ENCODE measurements around the gene FEN1.

The FEN1 gene

DNA sequence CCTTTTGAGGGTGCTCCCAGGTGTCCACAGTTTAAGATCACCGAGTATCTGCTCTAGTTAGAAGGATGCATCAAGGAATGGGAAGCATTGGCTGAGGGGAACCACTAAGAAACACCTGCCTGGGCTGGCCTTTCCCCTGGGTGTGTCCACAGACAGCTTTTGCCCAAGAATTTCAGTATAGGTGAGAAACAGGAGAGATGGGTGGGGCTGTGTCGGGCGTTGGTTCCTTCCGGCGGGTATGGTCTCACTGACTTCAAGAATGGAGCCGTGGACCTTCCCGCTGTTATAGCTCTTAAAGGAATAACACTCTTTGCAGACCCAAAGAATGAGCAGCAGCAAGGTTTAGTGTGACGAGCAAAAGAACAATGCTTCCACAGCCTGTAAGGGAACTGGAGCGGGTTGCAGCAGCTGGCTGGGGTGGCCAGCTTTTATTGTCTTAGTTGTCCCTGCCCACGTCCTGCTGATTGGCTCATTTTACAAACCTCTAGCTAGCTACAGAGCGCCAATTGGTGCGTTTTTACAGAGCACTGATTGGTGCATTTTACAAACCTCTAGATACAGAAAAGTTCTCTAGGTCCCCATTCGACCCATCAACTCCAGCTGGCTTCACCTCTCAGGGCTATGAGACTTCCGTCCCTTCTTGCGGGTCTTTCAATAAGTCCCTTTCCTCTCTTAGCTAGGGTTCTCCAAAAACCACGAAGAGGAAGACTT is 21.7 kb downstream of the FEN1 start:
- Histone ChIP-seq H2BK120ac (ENCODE audit: low read depth, low read length) (no peak overlapping the region), H3K79me2 (ENCODE audit: control insufficient read depth, insufficient read depth, low read length) (peaks cover 20% of the 10 kb centered on the region), H3K4me3 (ENCODE audit: low read length) (peak overlapping the region; percentile 56), H3K27ac (ENCODE audit: low read depth, low read length) (peak overlapping the region; percentile 97), H3K27me3 (ENCODE audit: insufficient read depth, low read length, poor library complexity) (no peaks in the 10 kb centered on the region), H3K23ac (ENCODE audit: low read length) (peak overlapping the region; percentile 87), H3K56ac (ENCODE audit: low read length) (peak overlapping the region; percentile 97), H2BK5ac (ENCODE audit: low read length) (peak overlapping the region; percentile 99), H3K18ac (ENCODE audit: low read length) (peak overlapping the region; percentile 91), H3K79me1 (ENCODE audit: low read length) (peaks cover 15% of the 10 kb centered on the region), H4K5ac (ENCODE audit: low read length) (peak overlapping the region; percentile 100), H3K4me1 (ENCODE audit: control insufficient read depth, low read depth, low read length) (peaks cover 5% of the 10 kb centered on the region), H2BK15ac (replicated peaks; ENCODE audit: low read depth) (no peak overlapping the region), H3K4ac (ENCODE audit: low read depth, low read length) (peak overlapping the region; percentile 94), H2AK5ac (ENCODE audit: low read length) (peak overlapping the region; percentile 96), H4K8ac (ENCODE audit: low read depth, low read length) (no peak overlapping the region), H3K4me2 (ENCODE audit: low read length) (peak overlapping the region; percentile 92), H3K36me3 (ENCODE audit: control insufficient read depth, insufficient read depth, low read length) (peaks cover 26% of the 10 kb centered on the region), H3K9ac (ENCODE audit: low read length) (peak overlapping the region; percentile 92)
- WGBS (ENCODE audit: extremely low coverage, insufficient coverage, low lambda C conversion rate): no CpG with 5 or more reads among the region's 16 CpGs
- DNase-seq: peak; percentile 82

DNA sequence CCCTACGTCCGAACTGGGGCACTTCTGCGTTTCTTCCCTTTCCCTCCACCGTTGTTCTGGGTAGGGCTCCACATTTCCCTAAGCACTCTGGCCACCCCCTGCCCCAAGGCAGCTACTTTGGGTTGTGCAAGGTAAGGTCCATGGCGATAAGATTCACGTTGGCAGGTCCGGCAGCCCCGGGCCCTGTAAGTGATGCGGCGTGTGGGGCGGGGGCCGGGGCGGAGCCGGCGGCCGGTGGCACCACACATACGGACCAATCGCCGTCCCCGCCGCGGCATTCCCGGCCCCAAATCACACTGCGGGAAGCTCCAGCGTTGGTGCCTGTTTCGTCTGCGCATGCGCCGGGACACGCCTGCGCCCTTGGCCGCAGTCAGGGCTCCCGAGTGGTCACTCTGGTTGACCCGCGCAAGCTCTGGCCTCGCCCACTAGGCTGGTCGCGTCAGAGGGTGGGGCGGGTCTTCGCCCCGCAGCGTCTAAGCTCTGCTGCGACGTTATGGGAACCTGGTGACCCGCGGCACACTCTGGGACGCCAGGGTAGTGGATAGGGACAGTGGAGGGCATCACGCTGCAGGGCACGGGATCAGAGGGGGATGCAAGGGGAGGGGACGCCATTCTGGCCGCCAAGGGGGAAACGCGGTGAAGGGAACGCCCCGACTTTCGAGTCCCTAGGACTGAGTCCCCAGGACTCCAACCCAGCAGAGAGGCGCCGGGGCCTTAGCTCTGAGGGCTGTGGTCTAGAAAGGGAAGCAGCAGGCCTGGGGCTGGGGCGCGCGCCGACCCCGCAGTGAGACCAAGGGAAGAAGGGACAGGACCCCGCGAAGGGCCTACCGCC is 22.5 kb downstream of the FEN1 start:
- no CpG with 5 or more reads among the region's 66 CpGs for WGBS (ENCODE audit: extremely low coverage, insufficient coverage, low lambda C conversion rate)

DNA sequence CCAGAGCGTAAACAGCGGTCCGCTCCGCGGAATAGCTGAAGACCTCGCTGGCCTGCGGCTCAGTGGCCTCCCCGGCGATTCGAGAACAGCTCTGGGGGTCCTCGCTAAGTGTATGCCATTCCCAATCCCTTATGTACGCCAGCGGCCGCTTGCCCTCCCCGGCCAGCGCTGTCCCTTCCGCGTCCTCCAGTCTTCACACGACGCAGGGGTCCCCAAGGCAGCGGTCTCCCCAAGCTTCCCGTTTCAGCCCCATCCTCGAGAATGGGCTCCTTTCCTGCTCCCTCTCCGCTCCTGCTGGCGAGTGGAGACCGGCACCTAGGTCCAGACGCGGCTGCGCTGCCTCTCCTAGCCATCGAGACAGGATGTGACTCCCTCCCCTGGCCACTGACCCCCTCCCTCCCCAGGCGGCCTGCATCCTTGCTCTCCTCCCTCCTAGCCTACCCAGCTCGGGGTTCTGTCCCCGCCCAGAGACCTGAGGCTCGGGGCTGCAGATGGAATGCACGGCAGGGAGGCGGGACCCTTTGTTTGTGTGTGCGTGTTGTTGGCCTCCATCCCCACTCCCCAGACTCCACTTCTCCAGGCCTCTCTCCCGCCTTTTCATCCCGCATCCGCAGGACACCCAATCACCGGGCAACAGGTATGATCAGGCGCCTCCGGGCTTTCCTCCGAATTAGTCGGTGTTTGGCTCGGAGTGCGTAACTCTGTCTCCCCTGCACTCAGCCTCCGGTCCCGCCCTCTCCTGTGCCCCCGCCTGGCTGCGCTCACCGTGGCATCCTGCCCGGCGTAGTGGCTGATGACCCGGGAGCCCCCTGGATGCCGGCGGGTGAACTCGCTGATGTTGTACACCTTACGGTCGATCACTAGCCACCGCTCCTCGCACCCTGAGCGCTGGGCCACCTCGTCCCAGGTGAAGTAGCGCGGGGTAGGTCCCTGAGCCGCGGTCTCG is 23.4 kb downstream of the FEN1 start:
- peak; percentile 93 for DNase-seq
- Histone ChIP-seq H2BK15ac (replicated peaks; ENCODE audit: low read depth) (no peak overlapping the region), H3K18ac (ENCODE audit: low read length) (peak overlapping the region; percentile 46), H2BK5ac (ENCODE audit: low read length) (peak overlapping the region; percentile 99), H3K4me2 (ENCODE audit: low read length) (peak overlapping the region; percentile 71), H3K27ac (ENCODE audit: low read depth, low read length) (peak overlapping the region; percentile 95), H3K27me3 (ENCODE audit: insufficient read depth, low read length, poor library complexity) (no peaks in the 10 kb centered on the region), H3K23ac (ENCODE audit: low read length) (peak overlapping the region; percentile 90), H2BK120ac (ENCODE audit: low read depth, low read length) (peak overlapping the region; percentile 4), H3K9ac (ENCODE audit: low read length) (peak overlapping the region; percentile 92), H3K4me3 (ENCODE audit: low read length) (peak overlapping the region; percentile 73), H3K4me1 (ENCODE audit: control insufficient read depth, low read depth, low read length) (peaks cover 5% of the 10 kb centered on the region), H3K4ac (ENCODE audit: low read depth, low read length) (peak overlapping the region; percentile 97), H3K36me3 (ENCODE audit: control insufficient read depth, insufficient read depth, low read length) (peaks cover 12% of the 10 kb centered on the region), H3K79me2 (ENCODE audit: control insufficient read depth, insufficient read depth, low read length) (peaks cover 23% of the 10 kb centered on the region), H4K8ac (ENCODE audit: low read depth, low read length) (no peak overlapping the region), H4K5ac (ENCODE audit: low read length) (no peak overlapping the region), H2AK5ac (ENCODE audit: low read length) (peak overlapping the region; percentile 18), H3K79me1 (ENCODE audit: low read length) (peaks cover 15% of the 10 kb centered on the region), H3K56ac (ENCODE audit: low read length) (peak overlapping the region; percentile 97)
- no CpG with 5 or more reads among the region's 69 CpGs for WGBS (ENCODE audit: extremely low coverage, insufficient coverage, low lambda C conversion rate)

More for the DNA sequence above, 22.5 kb downstream of the FEN1 start:
- peak overlapping the region; percentile 4 for H2BK120ac ChIP-seq (ENCODE audit: low read depth, low read length)
- peak overlapping the region; percentile 73 for H3K4me3 ChIP-seq (ENCODE audit: low read length)
- H3K79me1 ChIP-seq (ENCODE audit: low read length): peaks cover 15% of the 10 kb centered on the region
- H3K36me3 ChIP-seq (ENCODE audit: control insufficient read depth, insufficient read depth, low read length): peaks cover 19% of the 10 kb centered on the region
- peaks cover 5% of the 10 kb centered on the region for H3K4me1 ChIP-seq (ENCODE audit: control insufficient read depth, low read depth, low read length)
- H2BK15ac ChIP-seq (replicated peaks; ENCODE audit: low read depth): no peak overlapping the region
- H4K8ac ChIP-seq (ENCODE audit: low read depth, low read length): no peak overlapping the region
- peak overlapping the region; percentile 100 for H4K5ac ChIP-seq (ENCODE audit: low read length)
- H3K27me3 ChIP-seq (ENCODE audit: insufficient read depth, low read length, poor library complexity): no peaks in the 10 kb centered on the region
- peak overlapping the region; percentile 97 for H3K56ac ChIP-seq (ENCODE audit: low read length)
- H3K4me2 ChIP-seq (ENCODE audit: low read length): peak overlapping the region; percentile 92
- H3K4ac ChIP-seq (ENCODE audit: low read depth, low read length): peak overlapping the region; percentile 97
- H2AK5ac ChIP-seq (ENCODE audit: low read length): peak overlapping the region; percentile 96
- H3K79me2 ChIP-seq (ENCODE audit: control insufficient read depth, insufficient read depth, low read length): peaks cover 22% of the 10 kb centered on the region
- peak overlapping the region; percentile 90 for H3K23ac ChIP-seq (ENCODE audit: low read length)
- peak overlapping the region; percentile 99 for H2BK5ac ChIP-seq (ENCODE audit: low read length)
- peak; percentile 99 for DNase-seq
- H3K9ac ChIP-seq (ENCODE audit: low read length): peak overlapping the region; percentile 92
- peak overlapping the region; percentile 91 for H3K18ac ChIP-seq (ENCODE audit: low read length)
- peak overlapping the region; percentile 97 for H3K27ac ChIP-seq (ENCODE audit: low read depth, low read length)

DNA sequence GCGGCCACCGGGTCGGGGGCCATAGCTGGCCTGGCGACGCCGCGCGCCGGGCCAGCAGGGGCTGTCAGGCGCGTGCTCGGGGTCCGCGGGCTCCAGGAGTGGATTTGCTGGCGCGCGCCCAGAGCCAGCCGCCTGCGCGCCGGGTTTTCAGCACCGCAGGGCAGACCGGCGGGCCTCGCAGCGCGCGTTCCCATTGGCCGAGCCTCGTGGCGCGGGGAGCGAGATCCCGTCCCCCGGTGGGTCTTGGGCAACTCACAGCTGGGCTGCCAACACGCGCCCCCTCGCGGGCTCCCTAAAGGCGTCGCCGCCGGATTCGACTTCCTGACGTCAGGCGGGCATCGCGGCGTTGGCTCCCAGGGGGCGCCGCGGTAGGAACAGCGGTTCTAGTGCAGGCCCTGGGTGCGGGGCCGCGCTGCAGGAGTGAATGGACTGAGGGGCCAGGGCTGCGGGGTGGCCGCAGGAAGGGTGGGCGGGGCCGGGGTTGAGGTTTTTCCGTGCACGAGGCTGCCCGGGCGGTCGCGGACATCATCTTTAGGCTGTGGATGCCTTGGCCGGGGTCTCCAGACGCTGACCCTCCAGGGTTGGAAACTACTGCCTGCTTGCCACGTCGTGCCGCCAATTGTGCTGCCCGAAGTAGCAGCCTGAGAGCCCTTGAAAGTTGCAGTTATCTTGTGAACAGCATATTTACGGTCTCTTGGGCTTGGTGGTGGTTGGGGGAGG is 24.2 kb downstream of the FEN1 start, which contains the start of gene FADS1:
FADS1 (minus strand) TSS at position 268 of the 720 bp plus-strand sequence; CDS start at position 194, 74 bp downstream.
- Histone ChIP-seq H3K27me3 (ENCODE audit: insufficient read depth, low read length, poor library complexity) (no peaks in the 10 kb centered on the region), H3K27ac (ENCODE audit: low read depth, low read length) (peak within 1 kb of the TSS; percentile 95), H3K36me3 (ENCODE audit: control insufficient read depth, insufficient read depth, low read length) (peaks cover 11% of the 10 kb centered on the region), H2AK5ac (ENCODE audit: low read length) (peak within 1 kb of the TSS; percentile 18), H4K8ac (ENCODE audit: low read depth, low read length) (no peak within 1 kb of the TSS), H3K23ac (ENCODE audit: low read length) (peak within 1 kb of the TSS; percentile 90), H2BK5ac (ENCODE audit: low read length) (peak within 1 kb of the TSS; percentile 99), H3K4me1 (ENCODE audit: control insufficient read depth, low read depth, low read length) (peaks cover 5% of the 10 kb centered on the region), H3K79me1 (ENCODE audit: low read length) (peaks cover 15% of the 10 kb centered on the region), H3K18ac (ENCODE audit: low read length) (peak within 1 kb of the TSS; percentile 88), H3K4me3 (ENCODE audit: low read length) (peak within 1 kb of the TSS; percentile 73), H3K4ac (ENCODE audit: low read depth, low read length) (peak within 1 kb of the TSS; percentile 97), H2BK15ac (replicated peaks; ENCODE audit: low read depth) (no peak within 1 kb of the TSS), H3K79me2 (ENCODE audit: control insufficient read depth, insufficient read depth, low read length) (peaks cover 23% of the 10 kb centered on the region), H4K5ac (ENCODE audit: low read length) (no peak within 1 kb of the TSS), H3K4me2 (ENCODE audit: low read length) (peak within 1 kb of the TSS; percentile 81), H2BK120ac (ENCODE audit: low read depth, low read length) (peak within 1 kb of the TSS; percentile 52), H3K9ac (ENCODE audit: low read length) (peak within 1 kb of the TSS; percentile 92), H3K56ac (ENCODE audit: low read length) (peak within 1 kb of the TSS; percentile 97)
- DNase-seq: peak; percentile 98
- whole genome bisulfite sequencing (ENCODE audit: extremely low coverage, insufficient coverage, low lambda C conversion rate): no CpG with 5 or more reads among the region's 73 CpGs

Measured in mesendoderm (in vitro differentiated cells).